K562 (cell line): ENCODE data around the gene DMAC2. TPM values are rescaled to one million over a fixed set of nuclear protein-coding genes. Genes with fewer than 3 reads are reported as not detected.

Source experiments
- ATAC-seq: fragments of 200-7000 bp; cut with Tn5 transposase; 3 replicates; pipeline ENCODE4 v1.9.1; 2020; ENCODE audit warnings: moderate library complexity
- BruUV-seq: library from RNA; stranded (reverse); fragments of 400-500 nt; replicated peaks from 2 replicates; lab custom pipeline; 2021; lab: Mats Ljungman, UMichigan
- CTCF ChIA-PET: fragments of 300-600 bp; formaldehyde crosslinking; extraction: SDS; loops from one replicate; lab custom pipeline; 2021; ENCODE audit warnings: low intra/inter-chr PET ratio; lab: Yijun Ruan, JAX
- POLR2A ChIA-PET: fragments of 300-600, 350-650 bp; sonication (Branson Sonifier 250); formaldehyde crosslinking; extraction: SDS; loops from one replicate; lab custom pipeline; 2021; ENCODE audit warnings: antibody characterized with exemption, inconsistent platforms; lab: Yijun Ruan, JAX
- DNase-seq, 4 experiments: peaks; one replicate each; pipeline versions ENCODE4 v3.0.0 to v3.0.0-alpha.2; 2011 to 2018; ENCODE audit warnings: low spot score in 3 of 4, mixed read lengths in 3 of 4; ENCODE audit errors: extremely low read depth in 1 of 4
- FAIRE-seq: peaks from 2 replicates; lab custom pipeline; 2011; peaks lifted over from hg19 to GRCh38; lab: Jason Lieb, UNC
- H2AFZ ChIP-seq: 2 replicates; pipeline ENCODE4 v1.6.0; 2011; ENCODE audit warnings: low read depth, low read length, control low read depth, inconsistent platforms
- H3K27ac ChIP-seq: fragments of 200-600 bp; 3 replicates; pipeline ENCODE4 v1.8.0; 2011; ENCODE audit warnings: low read depth, mild to moderate bottlenecking, control low read depth, inconsistent platforms, low read length, moderate library complexity, mixed read lengths; ENCODE audit errors: extremely low read depth
- H3K27me3 ChIP-seq, 2 experiments: fragments of 300-600 bp in 1 of 2; 2 replicates in 1 of 2; 3 replicates in 1 of 2; pipeline versions ENCODE4 v1.6.0 to v1.8.0; 2011; ENCODE audit warnings: inconsistent platforms in 2 of 2, low read length in 2 of 2, mild to moderate bottlenecking in 1 of 2, mixed read lengths in 1 of 2, moderate library complexity in 1 of 2; ENCODE audit not compliant: control insufficient read depth in 2 of 2, insufficient read depth in 2 of 2
- H3K36me3 ChIP-seq: fragments of 300-600 bp; 3 replicates; pipeline ENCODE4 v1.8.0; 2011; ENCODE audit warnings: mild to moderate bottlenecking, low read length, inconsistent platforms; ENCODE audit not compliant: control insufficient read depth, insufficient read depth
- H3K4me1 ChIP-seq, 2 experiments: fragments of 200-600 bp in 1 of 2; replicated peaks in 1 of 2; 2 replicates in 1 of 2; 3 replicates in 1 of 2; pipeline versions ENCODE4 v1.5.1 to v1.8.0; 2011; ENCODE audit warnings: inconsistent platforms in 2 of 2, low read length in 2 of 2, mild to moderate bottlenecking in 1 of 2, mixed read lengths in 1 of 2, moderate library complexity in 1 of 2; ENCODE audit not compliant: control insufficient read depth in 2 of 2, insufficient read depth in 2 of 2
- H3K4me2 ChIP-seq: 2 replicates; pipeline ENCODE4 v1.6.1; 2011; ENCODE audit warnings: low read length, control low read depth, inconsistent platforms, mixed read lengths; ENCODE audit not compliant: insufficient read depth
- H3K4me3 ChIP-seq: fragments of 200-600 bp; sonication (generic), shearing (Covaris generic); 2 replicates; pipeline ENCODE4 v1.5.1; 2016; ENCODE audit warnings: control low read depth, inconsistent platforms
- H3K79me2 ChIP-seq: fragments of 200-600 bp; 3 replicates; pipeline ENCODE4 v1.8.0; 2011; ENCODE audit warnings: low read length, inconsistent platforms; ENCODE audit not compliant: control insufficient read depth, insufficient read depth
- H3K9ac ChIP-seq, 2 experiments: 2 replicates each; pipeline versions ENCODE4 v1.6.0 to v1.6.1; 2011; ENCODE audit warnings: low read depth in 2 of 2, low read length in 2 of 2, control low read depth in 1 of 2, inconsistent platforms in 1 of 2, mild to moderate bottlenecking in 1 of 2, mixed read lengths in 1 of 2; ENCODE audit not compliant: insufficient read depth in 1 of 2
- H3K9me1 ChIP-seq: one replicate; pipeline ENCODE4 v1.6.0; 2011; ENCODE audit warnings: inconsistent platforms, mild to moderate bottlenecking, low read length, moderate library complexity; ENCODE audit not compliant: control insufficient read depth, insufficient read depth
- H3K9me3 ChIP-seq: replicated peaks from 2 replicates; pipeline ENCODE4 v1.5.1; 2011; ENCODE audit warnings: low read depth, low read length, inconsistent platforms; ENCODE audit not compliant: control insufficient read depth, insufficient read depth
- H4K20me1 ChIP-seq: replicated peaks from 2 replicates; pipeline ENCODE4 v1.6.1; 2011; ENCODE audit warnings: low read length, inconsistent platforms, mixed read lengths; ENCODE audit not compliant: control insufficient read depth, insufficient read depth
- CREB5 ChIP-seq: fragments of 250-450 bp; sonication (Bioruptor Pico); IDR thresholded peaks from 2 replicates; pipeline ENCODE4 v1.5.0; 2020; ENCODE audit warnings: mild to moderate bottlenecking
- ELK3 ChIP-seq: fragments of 450-650 bp; formaldehyde crosslinking; IDR thresholded peaks from 2 replicates; pipeline ENCODE4 v1.4.0; 2020; ENCODE audit warnings: mild to moderate bottlenecking
- IRF9 ChIP-seq: fragments of 450-650 bp; IDR thresholded peaks from 2 replicates; pipeline ENCODE4 v1.6.1; 2016; ENCODE audit warnings: missing biosample characterization, missing genetic modification characterization
- KDM2B ChIP-seq: fragments of 250-450 bp; sonication (Bioruptor Pico); IDR thresholded peaks from 2 replicates; pipeline ENCODE4 v1.8.0; 2021; ENCODE audit warnings: mild to moderate bottlenecking, moderate library complexity
- KDM4B ChIP-seq, 2 experiments: fragments of 450-650 bp in 1 of 2; sonication (generic) in 1 of 2; IDR thresholded peaks; 2 replicates each; pipeline ENCODE4 v1.6.1; 2016 to 2017; ENCODE audit warnings: borderline replicate concordance in 2 of 2, antibody characterized with exemption in 1 of 2, low read depth in 1 of 2, mild to moderate bottlenecking in 1 of 2
- RBM22 ChIP-seq: fragments of 200-400 bp; formaldehyde crosslinking; IDR thresholded peaks from 2 replicates; pipeline ENCODE4 v1.6.1; 2018; ENCODE audit warnings: low read length, low read depth; ENCODE audit not compliant: poor library complexity, severe bottlenecking
- TAF9B ChIP-seq: fragments of 450-650 bp; IDR thresholded peaks from 2 replicates; pipeline ENCODE4 v1.6.1; 2018; ENCODE audit warnings: mild to moderate bottlenecking; ENCODE audit not compliant: partially characterized antibody
- UBTF ChIP-seq, 2 experiments: IDR thresholded peaks; 2 replicates each; pipeline ENCODE4 v1.6.1; 2012; ENCODE audit warnings: improper control_type of control experiment in 2 of 2, low read depth in 2 of 2, low read length in 2 of 2, borderline replicate concordance in 1 of 2
- ZNF41 ChIP-seq: fragments of 250-450 bp; sonication (Bioruptor Pico); conservative IDR thresholded peaks from 2 replicates; pipeline ENCODE4 v1.4.0; 2020; ENCODE audit warnings: mild to moderate bottlenecking
- WGBS: fragments of 100-300 bp; shearing (Covaris generic); methylation state at CpG from one replicate; pipeline ENCODE4 v1.1.6; 2016; ENCODE audit warnings: low coverage, mixed read lengths; ENCODE audit not compliant: insufficient coverage; ENCODE audit errors: missing lambda C conversion rate; 5-methylcytosine and 5-hydroxymethylcytosine counted together
- in situ Hi-C: fragments of 300-500 bp; cut with MboI; formaldehyde crosslinking; loops from 4 replicates; pipeline ENCODE4 v1.15.0; 2018; ENCODE audit warnings: inconsistent platforms, mixed read lengths
- intact Hi-C: fragments of 100-400 bp; cut with micrococcal nuclease; formaldehyde crosslinking; loops from 2 replicates; pipeline ENCODE4 v1.14.2; 2022
- polyA plus RNA-seq, 8 experiments: library from polyadenylated mRNA; depleted of rRNA in 4 of 8; stranded (reverse) in 5 of 8; unstranded in 3 of 8; fragments of >200 nt; fragmentation: Nextera tagmentation in 2 of 8; fragmentation: Illumina TruSeq in 1 of 8; extraction: Ambion mirVana in 2 of 8; extraction: Trizol in 1 of 8; gene quantifications; 2 replicates each; pipeline versions ENCODE4 v1.2.1 to v1.2.3, GENCODE V29; 2011 to 2014; ENCODE audit warnings: inconsistent platforms in 1 of 8, missing spikeins in 1 of 8
- total RNA-seq, 7 experiments: library from RNA; depleted of rRNA in 6 of 7; stranded (reverse); fragments of >200 nt in 6 of 7; fragmentation: Illumina TruSeq in 2 of 7; extraction: Trizol in 2 of 7; gene quantifications; 2 replicates each; pipeline versions ENCODE4 v1.2.1 to v1.2.3, GENCODE V29; 2011 to 2021; ENCODE audit warnings: low replicate concordance in 1 of 7
- TF ChIP-seq, protein P1 (sequence below): sonication (generic); formaldehyde crosslinking; IDR thresholded peaks from 2 replicates; pipeline ENCODE4 v1.8.1; 2022; ENCODE audit warnings: missing genetic modification reagents

The DMAC2 gene
- total and polyA plus RNA-seq, 9 of the 15 experiments (the other 6 are each of a cell fraction or from before 2014, with no cell fraction given), result 12.9 to 61.2 (median 43.1) TPM

DNA sequence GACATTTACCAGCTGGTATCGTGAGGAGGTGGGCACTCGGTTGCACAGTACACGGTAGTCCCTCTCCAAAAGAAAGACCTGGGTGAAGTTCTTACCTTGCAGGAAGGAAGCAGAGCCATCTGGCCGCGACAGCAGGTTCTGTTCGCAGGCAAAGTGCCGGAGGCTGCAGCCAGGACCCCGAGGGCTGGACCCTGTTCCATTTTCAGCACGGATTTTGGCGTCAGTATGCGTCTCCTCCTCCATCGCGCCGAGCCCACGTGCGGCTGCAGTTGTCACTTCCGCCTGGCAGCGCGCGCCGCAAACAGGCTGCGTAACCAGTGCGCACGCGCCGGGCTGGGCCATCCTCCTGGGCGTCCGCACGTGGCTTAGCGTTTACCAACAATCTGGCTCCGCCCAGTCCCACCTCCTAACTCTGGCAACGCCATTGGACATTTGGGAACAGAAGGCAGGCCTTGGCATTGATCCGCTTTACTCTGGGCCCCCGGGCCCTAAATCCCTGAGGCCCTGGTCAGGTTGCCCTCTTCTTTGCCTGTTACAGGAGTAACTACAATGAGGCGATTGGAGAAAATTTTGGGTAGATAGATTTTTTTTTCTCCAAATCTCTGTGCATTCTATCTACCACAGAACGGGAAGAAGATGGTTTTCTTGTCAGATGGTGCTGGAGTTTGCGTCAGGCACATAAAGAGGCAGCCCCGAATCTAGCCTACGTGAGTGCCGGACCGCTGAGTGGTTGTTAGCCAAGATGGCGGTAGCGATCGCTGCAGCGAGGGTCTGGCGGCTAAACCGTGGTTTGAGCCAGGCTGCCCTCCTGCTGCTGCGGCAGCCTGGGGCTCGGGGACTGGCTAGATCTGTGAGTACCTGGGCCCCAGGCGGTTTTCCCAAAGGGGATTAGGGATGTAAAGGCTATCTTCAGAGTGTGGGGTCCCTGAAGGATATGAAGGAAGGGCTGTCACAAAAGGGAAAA is 42.3 kb downstream of the DMAC2 start, which contains the start of the genes BCKDHA and EXOSC5:
BCKDHA (plus strand) TSS at position 733 of the 964 bp plus-strand sequence; CDS start at position 743, 10 bp downstream.
EXOSC5 (minus strand) TSS at position 274 of the 964 bp plus-strand sequence; CDS start at position 243, 31 bp downstream.
- intact Hi-C loops (loop anchor here (2.0 to 5.0 kb wide), 2 partner anchors 31 to 35 kb away; no protein-coding TSS in a partner anchor), in situ Hi-C loops (no loop called here)
- WGBS, result 1% methylated on average over 49 of the region's 50 CpGs
- H3K79me2 ChIP-seq, result peaks cover 48% of the 10 kb centered on the region
- no peaks in the 10 kb centered on the region for H3K27me3 ChIP-seq
- BruUV-seq, result TSS peak; percentile 80
- peaks cover 15 to 22% of the 10 kb centered on the region in 2 experiments; a peak in 4 of 5 replicates for H3K4me1 ChIP-seq
- DNase-seq (peak; percentile 96 to 100 (median 98)), ATAC-seq (peak; percentile 97), FAIRE-seq (peak; percentile 99)
- ChIA-PET CTCF (no interaction called here), POLR2A (interaction anchor here (0.7 to 1.6 kb wide), 3 partner anchors 10 to 42 kb away, joined by 3 to 12 read pairs (median 5); partner anchors contain the start of genes B3GNT8 and DMAC2)
- H3K9ac ChIP-seq, result peak within 1 kb of the TSS; percentile 92 to 97
- no peaks in the 10 kb centered on the region for H3K9me1 ChIP-seq
- H3K9me3 ChIP-seq, result no peaks in the 10 kb centered on the region
- peak within 1 kb of the TSS; percentile 85 for H2AFZ ChIP-seq
- H3K36me3 ChIP-seq, result peaks cover 12% of the 10 kb centered on the region; the same call in 1 of the 3 replicates
- H3K27ac ChIP-seq, result peak within 1 kb of the TSS; percentile 95
- H4K20me1 ChIP-seq, result no peaks in the 10 kb centered on the region
- H3K4me3 ChIP-seq, result peak within 1 kb of the TSS; percentile 73
- peak within 1 kb of the TSS; percentile 90 for H3K4me2 ChIP-seq
- TF ChIP-seq CREB5 (CRISPR knock-in tag), result no peak
- TF ChIP-seq IRF9 (tag), result no peak
- 0 out of 4 replicates have a peak, but pooled peaks of 1 of the 2 experiments have one; percentile 11 for TF ChIP-seq KDM4B (IDR thresholded peaks at IDR 0.05; ENCODE audit: borderline replicate concordance in 2 of 2, low read depth in 1 of 2)
- peak; percentile 85 for TF ChIP-seq TAF9B
- TF ChIP-seq ELK3 (CRISPR knock-in tag), result no peak
- no peak for TF ChIP-seq KDM2B
- TF ChIP-seq, protein P1, sequence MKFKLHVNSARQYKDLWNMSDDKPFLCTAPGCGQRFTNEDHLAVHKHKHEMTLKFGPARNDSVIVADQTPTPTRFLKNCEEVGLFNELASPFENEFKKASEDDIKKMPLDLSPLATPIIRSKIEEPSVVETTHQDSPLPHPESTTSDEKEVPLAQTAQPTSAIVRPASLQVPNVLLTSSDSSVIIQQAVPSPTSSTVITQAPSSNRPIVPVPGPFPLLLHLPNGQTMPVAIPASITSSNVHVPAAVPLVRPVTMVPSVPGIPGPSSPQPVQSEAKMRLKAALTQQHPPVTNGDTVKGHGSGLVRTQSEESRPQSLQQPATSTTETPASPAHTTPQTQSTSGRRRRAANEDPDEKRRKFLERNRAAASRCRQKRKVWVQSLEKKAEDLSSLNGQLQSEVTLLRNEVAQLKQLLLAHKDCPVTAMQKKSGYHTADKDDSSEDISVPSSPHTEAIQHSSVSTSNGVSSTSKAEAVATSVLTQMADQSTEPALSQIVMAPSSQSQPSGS (CRISPR knock-in tag), result no peak
- TF ChIP-seq RBM22, result no peak
- peak; percentile 37; the same call in 1 of the 2 replicates for TF ChIP-seq ZNF41
- TF ChIP-seq UBTF (IDR thresholded peaks at IDR 0.05; ENCODE audit: borderline replicate concordance in 1 of 2, low read depth in 2 of 2, low read length in 2 of 2), result no peak
